ENCODE measurements around the gene PFKFB3.

DNA sequence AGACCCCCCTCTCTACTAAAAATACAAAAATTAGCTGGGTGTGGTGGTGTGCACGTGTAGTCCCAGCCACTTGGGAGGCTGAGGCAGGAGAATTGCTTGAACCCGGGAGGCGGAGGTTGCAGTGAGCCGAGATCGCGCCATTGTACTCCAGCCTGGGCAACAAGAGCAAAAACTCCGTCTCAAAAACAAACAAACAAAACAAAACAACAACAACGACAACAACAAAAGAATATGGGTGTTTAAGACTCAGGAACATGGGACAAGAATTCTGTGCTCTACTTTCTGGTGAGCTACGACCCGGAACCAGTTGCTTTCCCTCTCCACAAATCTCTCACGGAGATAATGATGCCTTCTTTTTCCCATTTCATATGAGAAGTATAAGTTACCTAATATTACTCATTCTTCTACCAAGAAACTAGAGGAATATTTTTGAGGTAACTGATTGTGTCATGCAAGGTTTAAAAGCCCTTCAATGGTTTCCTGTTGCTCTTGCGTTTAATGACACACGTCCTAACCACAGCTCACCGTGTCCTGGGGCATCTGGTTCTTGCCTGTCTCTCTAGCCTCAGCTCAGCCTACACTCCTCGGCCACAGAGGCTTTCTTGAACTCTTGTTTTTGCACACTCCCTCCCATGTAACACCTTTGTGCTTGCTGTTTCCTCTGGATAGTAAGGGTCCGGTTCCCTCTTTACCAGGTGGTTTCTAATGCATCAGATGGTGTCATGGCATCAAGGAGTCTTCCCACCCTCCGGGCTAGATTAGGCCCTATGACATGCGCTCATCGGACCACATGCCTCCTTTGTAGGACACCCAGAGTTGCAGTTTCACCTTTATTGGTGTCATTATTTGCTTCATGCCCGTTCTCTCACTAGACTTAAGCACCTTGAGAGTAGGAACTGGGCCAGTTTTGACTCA, 67.5 kb downstream of the PFKFB3 start:
- TF ChIP-seq, protein P1, sequence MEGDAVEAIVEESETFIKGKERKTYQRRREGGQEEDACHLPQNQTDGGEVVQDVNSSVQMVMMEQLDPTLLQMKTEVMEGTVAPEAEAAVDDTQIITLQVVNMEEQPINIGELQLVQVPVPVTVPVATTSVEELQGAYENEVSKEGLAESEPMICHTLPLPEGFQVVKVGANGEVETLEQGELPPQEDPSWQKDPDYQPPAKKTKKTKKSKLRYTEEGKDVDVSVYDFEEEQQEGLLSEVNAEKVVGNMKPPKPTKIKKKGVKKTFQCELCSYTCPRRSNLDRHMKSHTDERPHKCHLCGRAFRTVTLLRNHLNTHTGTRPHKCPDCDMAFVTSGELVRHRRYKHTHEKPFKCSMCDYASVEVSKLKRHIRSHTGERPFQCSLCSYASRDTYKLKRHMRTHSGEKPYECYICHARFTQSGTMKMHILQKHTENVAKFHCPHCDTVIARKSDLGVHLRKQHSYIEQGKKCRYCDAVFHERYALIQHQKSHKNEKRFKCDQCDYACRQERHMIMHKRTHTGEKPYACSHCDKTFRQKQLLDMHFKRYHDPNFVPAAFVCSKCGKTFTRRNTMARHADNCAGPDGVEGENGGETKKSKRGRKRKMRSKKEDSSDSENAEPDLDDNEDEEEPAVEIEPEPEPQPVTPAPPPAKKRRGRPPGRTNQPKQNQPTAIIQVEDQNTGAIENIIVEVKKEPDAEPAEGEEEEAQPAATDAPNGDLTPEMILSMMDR (IDR thresholded peaks at IDR 0.05; ENCODE audit: low read length), result no peak
- TF ChIP-seq EZH2 (optimal IDR thresholded peaks at IDR 0.05; ENCODE audit: low read depth, low read length), result no peak
